ENCODE measurements around the gene CCDC191. TPM values are rescaled to one million over a fixed set of nuclear protein-coding genes. Genes with fewer than 3 reads are reported as not detected.

Gene CCDC191
- total and polyA plus RNA-seq, 2 experiments from 2014 or later, result 5.3 to 5.4 TPM

GRCh38 chr3:113952921-113953320, 103.4 kb downstream of the CCDC191 start:
- H3K9me3 ChIP-seq (ENCODE audit: low read depth), result no peaks in the 10 kb centered on the region
- no peak overlapping the region for H3K4me3 ChIP-seq
- no peaks in the 10 kb centered on the region for H3K36me3 ChIP-seq
- peaks cover 12% of the 10 kb centered on the region for H3K27me3 ChIP-seq
- TF ChIP-seq CTCF (IDR thresholded peaks at IDR 0.05; ENCODE audit: low read depth, low read length), result no peak
- DNase-seq (ENCODE audit: low read depth in 1 of 2, low spot score in 1 of 2), result peak in 1 of 2 donors; percentile 41
- no peaks in the 10 kb centered on the region for H3K4me1 ChIP-seq (ENCODE audit: low read depth)
- no peak overlapping the region for H3K27ac ChIP-seq

- no peaks in the 10 kb centered on the region for H3K9me3 ChIP-seq (ENCODE audit: low read depth)
- TF ChIP-seq CTCF (IDR thresholded peaks at IDR 0.05; ENCODE audit: low read depth, low read length), result no peak
- peak in 1 of 2 donors; percentile 57 for DNase-seq (ENCODE audit: low read depth in 1 of 2, low spot score in 1 of 2)
- H3K36me3 ChIP-seq, result no peaks in the 10 kb centered on the region
- H3K4me1 ChIP-seq (ENCODE audit: low read depth), result peaks cover 6% of the 10 kb centered on the region
- H3K27ac ChIP-seq, result no peak overlapping the region
- H3K27me3 ChIP-seq, result peaks cover 29% of the 10 kb centered on the region
- H3K4me3 ChIP-seq, result peak overlapping the region; percentile 91
Measured at GRCh38 chr3:113948015-113948917, 108.1 kb downstream of the CCDC191 start.

GRCh38 chr3:113947372-113948014, 108.8 kb downstream of the CCDC191 start, which contains the start of gene ZDHHC23:
TSS of gene ZDHHC23 (plus strand) at chr3:113948013. CDS start at chr3:113948803, 790 bp downstream.
- Histone ChIP-seq H3K4me3 (peak within 1 kb of the TSS; percentile 91), H3K9me3 (ENCODE audit: low read depth) (no peaks in the 10 kb centered on the region), H3K27me3 (peaks cover 29% of the 10 kb centered on the region), H3K36me3 (no peaks in the 10 kb centered on the region), H3K4me1 (ENCODE audit: low read depth) (peaks cover 6% of the 10 kb centered on the region), H3K27ac (peak within 1 kb of the TSS; percentile 49)
- no peak for TF ChIP-seq CTCF (IDR thresholded peaks at IDR 0.05; ENCODE audit: low read depth, low read length)
- DNase-seq (ENCODE audit: low read depth in 1 of 2, low spot score in 1 of 2), result peak; percentile 62 to 77

- no peaks in the 10 kb centered on the region for H3K36me3 ChIP-seq
- peak overlapping the region; percentile 91 for H3K4me3 ChIP-seq
- no peak overlapping the region for H3K27ac ChIP-seq
- no peaks in the 10 kb centered on the region for H3K9me3 ChIP-seq (ENCODE audit: low read depth)
- peaks cover 29% of the 10 kb centered on the region for H3K27me3 ChIP-seq
- no peak for TF ChIP-seq CTCF (IDR thresholded peaks at IDR 0.05; ENCODE audit: low read depth, low read length)
- H3K4me1 ChIP-seq (ENCODE audit: low read depth), result peaks cover 6% of the 10 kb centered on the region
- no peak for DNase-seq (ENCODE audit: low read depth in 1 of 2, low spot score in 1 of 2)
Measured at GRCh38 chr3:113946831-113947230, 109.5 kb downstream of the CCDC191 start.

- Histone ChIP-seq H3K4me1 (ENCODE audit: low read depth) (no peaks in the 10 kb centered on the region), H3K27me3 (no peaks in the 10 kb centered on the region), H3K9me3 (ENCODE audit: low read depth) (no peaks in the 10 kb centered on the region), H3K27ac (no peak overlapping the region), H3K4me3 (no peak overlapping the region), H3K36me3 (no peaks in the 10 kb centered on the region)
- no peak for DNase-seq (ENCODE audit: low read depth in 1 of 2, low spot score in 1 of 2)
- TF ChIP-seq CTCF (IDR thresholded peaks at IDR 0.05; ENCODE audit: low read depth, low read length), result no peak
Measured at GRCh38 chr3:113927556-113927955, 128.8 kb downstream of the CCDC191 start.
